ENCODE results near the gene SUV39H2. TPM values are rescaled to one million over a fixed set of nuclear protein-coding genes. Genes with fewer than 3 reads are reported as not detected.
"Not testable (repeated sequence)": the region's sequence is repeated elsewhere in the genome, so short reads cannot be mapped to it uniquely, and the experiment has no call there.

The SUV39H2 gene
- total RNA-seq, 1 donor from 2014 or later, result 10.3 TPM

DNA sequence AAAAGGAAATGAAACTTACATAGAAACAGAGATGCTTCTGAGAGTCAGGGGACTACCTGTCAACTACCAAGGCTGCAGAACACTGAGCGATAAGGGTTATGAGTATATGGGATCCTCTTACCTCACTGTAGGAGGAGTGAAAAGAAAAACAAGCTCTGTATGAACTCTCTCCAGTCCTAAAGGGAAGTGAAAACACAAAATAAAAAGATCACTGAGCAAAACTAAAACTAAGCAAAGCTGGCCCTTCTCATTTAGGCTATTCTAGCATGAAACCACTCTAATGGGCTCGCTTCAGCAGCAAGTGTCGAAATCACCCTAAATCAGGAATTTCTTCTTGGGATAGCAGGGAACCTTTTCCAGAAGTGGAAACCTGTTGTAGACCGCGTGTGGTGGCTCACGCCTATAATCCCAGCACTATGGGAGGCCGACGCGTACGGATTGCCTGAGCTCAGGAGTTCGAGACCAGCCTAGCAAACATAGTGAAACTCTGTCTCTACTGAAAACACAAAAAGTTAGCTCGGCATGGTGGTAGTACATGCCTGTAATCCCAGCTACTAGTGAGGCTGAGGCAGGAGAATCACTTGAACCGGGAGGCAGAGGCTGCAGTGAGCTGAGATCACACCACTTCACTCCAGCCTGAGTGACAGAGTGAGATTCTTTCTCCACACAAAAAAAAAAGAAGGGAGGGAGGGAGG, 48.2 kb downstream of the SUV39H2 start:
- DNase-seq (ENCODE audit: low read depth), result no peak

DNA sequence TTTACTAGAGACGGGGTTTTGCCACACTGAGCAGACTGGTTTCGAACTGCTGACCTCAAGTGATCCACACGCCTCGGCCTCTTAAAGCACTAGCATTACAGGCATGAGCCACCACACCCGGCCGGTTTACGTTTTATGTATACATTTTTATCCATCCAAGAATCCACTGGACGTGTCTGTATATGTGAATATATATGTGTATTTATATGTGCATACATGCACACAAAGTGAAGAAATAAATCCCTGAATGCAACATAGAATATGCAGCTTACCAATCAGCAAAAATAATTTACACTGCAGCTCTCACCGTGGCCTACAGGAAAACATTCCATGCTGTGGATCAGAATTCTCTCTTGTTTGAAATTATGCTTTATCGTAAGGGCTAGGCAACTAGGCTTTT, 51.9 kb downstream of the SUV39H2 start:
- no peak for DNase-seq (ENCODE audit: low read depth)

DNA sequence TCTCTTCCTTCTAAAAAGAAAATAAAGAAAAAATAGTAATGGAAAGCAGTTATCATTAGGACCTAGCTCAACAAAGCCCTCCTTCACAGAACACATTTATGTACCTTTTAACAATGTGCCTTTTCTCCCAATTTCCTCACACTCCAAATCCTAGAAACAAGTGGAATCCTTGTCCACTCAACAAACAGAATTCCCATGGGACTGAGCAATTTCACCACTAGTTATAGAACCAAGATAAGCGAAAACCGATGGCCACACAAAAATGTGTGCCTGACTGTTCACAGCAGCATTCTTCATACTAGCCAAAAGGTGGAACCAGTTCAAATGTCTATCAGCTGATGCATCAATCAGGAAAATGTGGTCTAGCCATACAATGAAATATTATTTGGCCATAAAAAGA, 57.9 kb downstream of the SUV39H2 start:
- no peak for DNase-seq (ENCODE audit: low read depth)

DNA sequence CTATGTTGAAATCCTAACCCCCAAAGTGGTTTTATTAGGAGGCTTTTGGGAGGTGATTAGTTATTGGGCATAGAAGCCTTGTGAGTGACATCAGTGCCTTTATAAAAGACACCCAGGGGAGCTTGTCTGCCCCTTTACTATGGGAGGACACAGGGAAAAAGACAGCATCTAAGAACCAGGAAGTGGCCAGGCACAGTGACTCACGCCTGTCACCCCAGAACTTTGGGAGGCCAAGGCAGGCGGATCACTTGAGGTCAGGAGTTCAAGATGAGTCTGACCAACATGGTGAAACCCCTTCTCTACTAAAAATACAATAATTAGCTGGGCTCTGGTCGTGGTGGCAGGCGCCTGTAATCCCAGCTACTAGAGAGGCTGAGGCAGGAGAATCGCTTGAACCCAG, 60.3 kb downstream of the SUV39H2 start:
- peak; percentile 38 for DNase-seq (ENCODE audit: low read depth)

DNA sequence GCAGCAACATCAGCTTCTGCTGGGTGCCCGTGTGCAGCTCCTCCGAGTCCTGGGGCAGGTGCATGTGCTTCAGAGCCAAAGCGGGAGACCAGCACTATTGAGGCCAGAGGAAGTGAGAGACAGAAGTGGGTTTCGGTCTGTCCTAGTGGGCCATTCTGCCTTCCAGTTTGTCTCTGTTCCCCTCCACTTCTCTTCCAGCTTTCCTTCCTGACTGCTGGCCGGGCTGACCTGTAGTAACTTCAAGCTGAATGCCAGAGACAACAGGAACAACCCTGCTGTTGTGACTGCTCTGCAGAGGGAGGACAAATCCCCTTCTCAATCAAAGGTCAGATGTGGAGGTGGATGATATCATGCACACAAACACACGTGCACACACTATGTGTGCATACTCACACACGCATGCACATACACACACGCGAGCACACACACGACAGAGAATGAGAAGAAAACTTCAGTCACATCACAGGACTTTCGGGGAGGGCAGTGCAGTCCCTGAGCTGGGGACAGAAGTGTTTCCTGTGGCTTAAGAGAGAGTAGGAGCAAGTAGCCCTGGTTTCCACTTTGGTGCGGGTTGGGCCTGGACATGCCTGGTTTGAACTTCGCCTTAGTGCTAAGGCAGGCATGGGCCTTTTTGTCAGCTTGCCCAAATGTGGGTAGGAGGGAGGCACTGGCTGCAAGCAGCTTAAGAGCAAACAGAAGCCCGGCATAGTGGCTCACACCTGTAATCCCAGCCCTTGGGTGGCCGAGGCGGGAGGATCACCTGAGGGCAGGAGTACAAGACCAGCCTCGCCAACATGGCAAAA, 63.7 kb downstream of the SUV39H2 start:
- DNase-seq (ENCODE audit: low read depth), result not testable (repeated sequence)

DNA sequence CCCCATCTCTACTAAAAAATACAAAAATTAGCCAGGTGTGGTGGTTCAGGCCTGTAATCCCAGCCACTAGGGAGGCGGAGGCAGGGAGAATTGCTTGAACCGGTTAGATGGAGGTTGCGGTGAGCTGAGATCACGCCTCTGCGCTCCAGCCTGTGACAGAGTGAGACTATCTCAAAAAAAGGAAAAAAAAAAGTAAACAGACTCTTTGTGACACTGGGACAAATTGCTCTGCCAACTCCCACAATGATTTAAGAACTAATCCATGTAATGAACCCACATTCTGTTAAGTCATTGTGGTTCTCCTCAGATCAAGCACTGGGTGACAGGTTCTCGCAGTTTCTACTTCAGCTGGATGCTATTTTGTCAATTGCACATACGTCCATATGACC, 64.3 kb downstream of the SUV39H2 start:
- DNase-seq (ENCODE audit: low read depth), result not testable (repeated sequence)

DNA sequence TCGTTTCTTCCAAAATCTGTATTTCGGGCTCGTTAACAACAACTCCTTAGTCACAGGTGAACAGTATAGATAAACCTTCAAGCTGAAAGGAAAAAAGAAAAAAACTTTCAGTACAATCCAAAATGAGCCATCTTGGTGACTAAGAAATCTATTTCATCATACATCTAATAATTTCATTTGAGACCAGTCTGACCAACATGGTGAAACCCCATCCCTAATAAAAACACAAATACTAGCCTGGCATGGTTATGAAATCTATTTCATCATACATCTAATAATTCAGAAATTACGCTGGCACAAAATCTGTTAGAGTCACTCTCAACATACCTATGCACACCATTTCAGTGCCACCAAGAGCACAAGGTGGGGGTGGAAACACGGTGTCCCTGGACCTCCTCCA, 66.4 kb downstream of the SUV39H2 start:
- DNase-seq (ENCODE audit: low read depth), result no peak

DNA sequence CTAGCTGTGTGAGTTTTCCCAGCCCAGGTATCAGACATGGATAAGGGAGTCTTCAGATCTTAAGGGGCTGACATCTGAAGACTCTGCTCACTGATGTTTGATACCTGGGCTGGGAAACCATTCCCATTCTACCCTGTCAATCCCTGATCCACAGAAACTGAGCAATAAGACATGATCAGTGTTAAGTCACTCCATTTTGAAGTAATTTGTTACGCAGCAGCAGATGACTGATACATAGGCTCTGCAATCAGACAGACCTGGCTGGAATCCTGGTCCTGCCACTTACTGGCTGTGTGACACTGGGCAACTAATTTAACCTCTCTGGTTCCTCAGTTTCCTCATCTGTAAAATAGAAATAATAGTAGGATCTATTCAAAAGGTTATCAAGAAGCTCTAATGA, 68.6 kb downstream of the SUV39H2 start:
- DNase-seq (ENCODE audit: low read depth), result no peak

DNA sequence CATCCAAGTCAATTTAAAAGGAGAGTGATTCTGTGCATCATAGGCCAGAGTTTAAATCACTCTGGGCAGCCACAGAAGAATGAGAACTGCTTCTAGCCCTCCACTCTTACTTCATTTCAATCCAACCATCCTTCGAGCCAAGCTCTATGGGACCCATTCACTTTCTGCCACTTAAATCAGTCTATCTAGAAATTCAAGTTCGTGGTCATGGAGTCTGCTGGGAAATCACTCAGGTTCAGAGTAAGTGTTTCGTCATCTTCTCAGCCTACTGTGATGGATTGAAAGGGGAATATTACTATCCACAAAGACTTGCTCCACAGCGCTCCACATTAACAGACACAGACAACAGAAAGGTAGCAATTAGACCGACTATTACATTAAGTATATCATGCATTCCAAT, 70.6 kb downstream of the SUV39H2 start:
- DNase-seq (ENCODE audit: low read depth), result no peak

DNA sequence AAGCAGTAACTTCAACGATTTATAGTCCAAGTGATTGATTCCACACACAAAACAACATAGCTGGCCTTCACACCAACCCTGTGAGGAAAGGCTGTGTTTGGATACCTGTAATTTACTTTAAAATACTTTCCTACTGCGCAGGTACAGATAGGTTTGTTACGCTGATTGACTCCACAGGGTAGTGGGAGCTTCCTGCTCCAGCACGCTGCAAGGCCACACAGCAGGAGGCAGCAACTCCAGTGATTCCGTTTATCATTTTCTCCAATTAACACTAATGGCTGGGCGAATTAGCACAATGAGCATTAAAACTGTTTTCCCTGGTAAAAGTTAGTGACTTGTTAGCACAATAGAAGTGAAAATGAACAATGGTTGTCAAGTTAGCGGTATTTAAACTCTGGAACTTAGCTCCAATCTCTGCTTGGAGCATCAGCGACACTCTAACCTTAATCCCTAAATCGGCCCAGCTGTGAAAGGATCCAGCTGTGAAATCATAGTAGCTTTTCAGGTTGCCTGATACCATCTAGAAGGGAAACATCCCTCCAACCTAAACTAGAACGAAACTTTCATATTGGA, 74.3 kb downstream of the SUV39H2 start:
- DNase-seq (ENCODE audit: low read depth), result no peak

DNA sequence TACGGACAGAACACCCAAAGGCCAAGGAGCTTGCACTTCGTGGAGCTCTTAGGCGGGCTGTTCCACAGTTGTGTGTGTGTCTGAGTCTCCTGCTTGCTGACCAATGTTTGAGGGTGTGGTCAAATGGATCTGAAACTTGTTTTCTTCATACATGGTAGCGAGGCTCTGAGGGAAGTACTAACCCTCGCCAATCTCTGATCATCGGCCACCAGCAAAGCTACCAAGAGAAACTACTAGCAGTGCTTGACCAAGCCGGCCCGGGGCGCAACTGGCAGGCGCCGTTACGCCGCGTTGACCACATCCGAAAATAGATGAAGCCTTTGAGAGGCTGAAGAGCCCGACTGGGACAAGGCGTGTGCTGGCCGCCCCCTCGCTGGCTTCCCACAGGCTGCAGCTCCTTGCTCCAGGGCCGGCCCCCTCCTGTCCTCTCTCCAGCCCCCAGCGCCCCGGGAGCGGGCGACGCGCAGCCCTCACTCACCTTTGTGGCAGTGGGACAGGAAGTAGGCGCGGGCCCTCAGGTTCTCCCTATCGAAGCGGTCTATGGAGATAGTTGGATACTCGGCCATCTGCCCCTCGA, 74.8 kb downstream of the SUV39H2 start:
- peak; percentile 86 for DNase-seq (ENCODE audit: low read depth)

Other genes with a start within 250 kb of the SUV39H2 start
- 11.8 and 19.8 TPM in 2 replicates for gene FAM107B, start 104.0 kb upstream of the SUV39H2 start, total RNA-seq
- gene CDNF, start 40.8 kb upstream of the SUV39H2 start, total RNA-seq, result 0.88 and 2.9 TPM in 2 replicates
- 20.8 and 23.7 TPM in 2 replicates for gene HSPA14, start 40.6 kb upstream of the SUV39H2 start, total RNA-seq
- 15.2 and 15.9 TPM in 2 replicates for gene MSANTD7, start 40.6 kb upstream of the SUV39H2 start, total RNA-seq
- gene DCLRE1C, start 75.2 kb downstream of the SUV39H2 start, total RNA-seq, result 6.8 and 7.0 TPM in 2 replicates
- not detected in 2 replicates for gene MEIG1, start 80.5 kb downstream of the SUV39H2 start, total RNA-seq
- gene OLAH, start 165.1 kb downstream of the SUV39H2 start, total RNA-seq, result not detected in 2 replicates
- gene ACBD7, start 209.9 kb downstream of the SUV39H2 start, total RNA-seq, result 0.35 and 0.42 TPM in 2 replicates
- gene RPP38, start 218.5 kb downstream of the SUV39H2 start, total RNA-seq, result 13.3 and 13.8 TPM in 2 replicates